Astrocyte of the cerebellum (primary cell): ENCODE measurements around the gene TUBA1A.
A peak's percentile ranks its signal among the peaks of the same experiment; 100 is the strongest.

Source experiments
- DNase-seq: peaks from one replicate; pipeline ENCODE4 v3.0.0-alpha.2; 2011; ENCODE audit warnings: low read depth
- H3K4me3 ChIP-seq: 2 replicates; pipeline ENCODE4 v1.5.1; 2011; ENCODE audit warnings: mild to moderate bottlenecking, low read depth, low read length, moderate library complexity
- CTCF ChIP-seq: IDR thresholded peaks from 2 replicates; pipeline ENCODE4 v1.5.1; 2012; ENCODE audit warnings: low read length, low read depth, moderate library complexity, mild to moderate bottlenecking; ENCODE audit errors: missing control alignments
- in situ Hi-C: cut with HindIII; loops from 2 replicates; pipeline ENCODE4 v1.10.0; 2017; ENCODE audit warnings: low sequenced_read_pairs

The TUBA1A gene

DNA sequence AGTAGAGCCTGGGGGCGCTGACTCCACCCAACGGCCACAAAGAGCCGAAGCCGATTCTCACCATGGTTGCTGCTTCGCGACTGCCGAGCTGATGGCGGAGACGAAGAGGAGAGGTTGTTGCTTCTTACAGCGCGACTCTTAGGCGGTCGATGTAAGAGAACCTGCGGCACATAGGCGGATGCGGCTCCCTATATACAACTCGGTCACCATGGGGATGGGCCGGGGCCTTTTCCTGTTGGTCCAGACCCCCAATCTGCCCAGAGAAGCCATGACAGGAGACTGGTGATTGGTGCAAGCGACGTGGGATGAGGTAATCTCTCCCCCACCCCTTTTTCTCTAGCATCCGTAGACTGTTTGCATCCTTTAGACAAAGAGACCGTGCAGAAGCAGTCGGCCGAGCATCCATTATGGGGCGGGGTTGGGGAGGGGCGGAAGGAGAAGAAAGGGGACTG is at the start of gene TUBA1A:
Gene TUBA1A (minus strand): TSS at position 165 of the 452 bp plus-strand sequence. CDS start 101 bp downstream, at position 64.
- H3K4me3 ChIP-seq: peak within 1 kb of the TSS; percentile 100
- no peak for TF ChIP-seq CTCF
- in situ Hi-C loops: no loop called here
- DNase-seq: peak; percentile 99

DNA sequence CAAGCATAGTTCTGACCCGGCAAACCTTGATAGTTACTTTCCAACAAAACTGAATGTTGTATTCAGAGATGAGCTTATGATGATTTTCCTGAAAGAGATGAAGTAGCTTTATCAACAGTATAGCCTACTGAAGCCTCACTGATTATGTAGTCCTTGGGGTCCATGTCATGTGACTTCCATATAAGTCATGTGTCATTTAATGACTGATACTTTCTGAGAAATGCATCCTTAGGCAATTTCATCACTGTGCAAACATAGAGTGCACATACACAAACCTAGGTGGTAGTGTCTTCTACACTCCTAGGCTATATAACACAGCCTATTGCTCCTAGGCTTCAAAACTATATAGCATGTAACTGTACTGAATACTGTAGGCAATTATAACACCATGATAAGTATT is 47.5 kb upstream of the TUBA1A start:
- TF ChIP-seq CTCF: no peak
- H3K4me3 ChIP-seq: no peak overlapping the region
- in situ Hi-C loops: loop anchor here (5.0 to 10.0 kb wide), 2 partner anchors 79 to 172 kb away; partner anchors contain the start of genes KMT2D and RHEBL1
- DNase-seq: no peak

DNA sequence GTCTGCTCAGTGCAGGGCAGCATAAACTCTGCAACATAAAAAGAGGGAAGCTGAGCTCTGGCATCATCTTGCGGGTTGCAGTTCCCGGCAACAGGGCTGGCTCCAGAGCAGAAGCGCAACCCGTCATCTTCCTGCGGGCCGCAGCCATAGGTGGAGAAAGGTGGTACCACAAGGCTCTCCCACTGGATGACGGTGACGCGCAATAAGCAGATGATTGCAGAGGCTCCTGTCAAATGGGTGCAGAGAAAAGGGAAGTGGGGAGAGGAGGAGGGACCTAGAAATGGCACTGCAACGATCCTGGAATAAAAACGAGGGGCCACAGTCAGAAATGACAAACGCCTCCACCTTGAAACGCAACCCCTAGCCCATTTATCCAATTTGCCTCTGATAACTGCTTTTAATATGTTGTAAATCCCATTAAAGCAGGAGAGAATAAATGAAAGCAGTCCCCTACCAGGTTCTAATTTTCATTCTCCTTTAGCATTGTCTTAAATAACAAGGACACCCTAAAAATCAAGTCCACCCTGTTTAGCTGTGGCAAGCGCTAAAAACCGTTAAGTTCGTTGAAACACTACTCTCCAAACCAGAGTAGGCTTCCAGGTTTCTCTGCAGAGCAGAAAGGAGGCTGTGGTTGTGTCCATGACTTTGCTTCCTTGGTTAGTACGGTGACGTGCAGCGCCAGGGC is 45.1 kb upstream of the TUBA1A start:
- in situ Hi-C loops: loop anchor here (5.0 to 10.0 kb wide), 3 partner anchors 33 to 169 kb away; partner anchors contain the start of genes KMT2D, RHEBL1 and TUBA1C
- H3K4me3 ChIP-seq: peak overlapping the region; percentile 20
- DNase-seq: no peak
- no peak for TF ChIP-seq CTCF

- no peak for DNase-seq
- in situ Hi-C loops: loop anchor here (5.0 to 10.0 kb wide), 3 partner anchors 34 to 168 kb away; partner anchors contain the start of genes KMT2D, RHEBL1 and TUBA1C
- peak overlapping the region; percentile 20 for H3K4me3 ChIP-seq
- TF ChIP-seq CTCF: peak; percentile 20
Measured at GRCh38 chr12:49232940-49233841, 44.3 kb upstream of the TUBA1A start.

- H3K4me3 ChIP-seq: no peak overlapping the region
- in situ Hi-C loops: loop anchor here (5.0 to 10.0 kb wide), 3 partner anchors 35 to 167 kb away; partner anchors contain the start of genes KMT2D, RHEBL1 and TUBA1C
- no peak for DNase-seq
- TF ChIP-seq CTCF: no peak
Measured at GRCh38 chr12:49231878-49232655, 43.2 kb upstream of the TUBA1A start.
